ENCODE measurements around the gene SGO1. TPM values are rescaled to one million over a fixed set of nuclear protein-coding genes. Genes with fewer than 3 reads are reported as not detected.
"Not testable (repeated sequence)": the region's sequence is repeated elsewhere in the genome, so short reads cannot be mapped to it uniquely, and the experiment has no call there.

Gene SGO1
- total RNA-seq, 2 donors from 2014 or later = 25.1 to 44.8 TPM

GRCh38 chr3:20222274-20222673 lies 36.3 kb upstream of the SGO1 start:
- no peaks in the 10 kb centered on the region for H3K9me3 ChIP-seq (ENCODE audit: control insufficient read depth, low read length)
- H3K27ac Mint-ChIP-seq = peak overlapping the region; percentile 93
- no peak overlapping the region for H3K9ac ChIP-seq (ENCODE audit: extremely low read depth, low read length, poor library complexity, severe bottlenecking)
- H3K27ac ChIP-seq (ENCODE audit: low read depth, low read length) = peak overlapping the region; percentile 98
- no peaks in the 10 kb centered on the region for H3K36me3 ChIP-seq (ENCODE audit: control insufficient read depth, insufficient read depth, low read length)
- peaks cover 4% of the 10 kb centered on the region for H3K9me3 Mint-ChIP-seq
- H3K4me3 Mint-ChIP-seq = no peak overlapping the region
- WGBS, 2 experiments (ENCODE audit: insufficient coverage in 1 of 2, insufficient read length in 1 of 2) = 47 to 60% methylated on average over 2 of the region's 2 CpGs
- no peak for DNase-seq
- peaks cover 23% of the 10 kb centered on the region for H3K4me1 Mint-ChIP-seq
- H3K27me3 ChIP-seq (ENCODE audit: control insufficient read depth, insufficient read depth, low read length, poor library complexity, severe bottlenecking) = no peaks in the 10 kb centered on the region
- TF ChIP-seq CTCF (conservative IDR thresholded peaks at IDR 0.05) = no peak
- H3K4me1 ChIP-seq (ENCODE audit: control insufficient read depth, insufficient read depth, low read length) = peaks cover 2% of the 10 kb centered on the region
- no peaks in the 10 kb centered on the region for H3K27me3 Mint-ChIP-seq (ENCODE audit: insufficient read depth)
- H3K4me3 ChIP-seq (ENCODE audit: low read length) = no peak overlapping the region
- H3K36me3 Mint-ChIP-seq (ENCODE audit: low read depth) = peaks cover 3% of the 10 kb centered on the region

- TF ChIP-seq CTCF (conservative IDR thresholded peaks at IDR 0.05) = no peak
- no peaks in the 10 kb centered on the region for H3K27me3 Mint-ChIP-seq (ENCODE audit: insufficient read depth)
- peaks cover 2% of the 10 kb centered on the region for H3K4me1 ChIP-seq (ENCODE audit: control insufficient read depth, insufficient read depth, low read length)
- H3K27ac Mint-ChIP-seq = no peak overlapping the region
- no peaks in the 10 kb centered on the region for H3K9me3 ChIP-seq (ENCODE audit: control insufficient read depth, low read length)
- H3K9ac ChIP-seq (ENCODE audit: extremely low read depth, low read length, poor library complexity, severe bottlenecking) = no peak overlapping the region
- DNase-seq = no peak
- H3K4me3 ChIP-seq (ENCODE audit: low read length) = no peak overlapping the region
- H3K4me1 Mint-ChIP-seq = peaks cover 16% of the 10 kb centered on the region
- no peak overlapping the region for H3K4me3 Mint-ChIP-seq
- peaks cover 4% of the 10 kb centered on the region for H3K9me3 Mint-ChIP-seq
- H3K36me3 ChIP-seq (ENCODE audit: control insufficient read depth, insufficient read depth, low read length) = no peaks in the 10 kb centered on the region
- peaks cover 3% of the 10 kb centered on the region for H3K36me3 Mint-ChIP-seq (ENCODE audit: low read depth)
- WGBS, 2 experiments (ENCODE audit: insufficient coverage in 1 of 2, insufficient read length in 1 of 2) = 92 to 93% methylated on average over 1 to 3 of the region's 3 CpGs
- no peaks in the 10 kb centered on the region for H3K27me3 ChIP-seq (ENCODE audit: control insufficient read depth, insufficient read depth, low read length, poor library complexity, severe bottlenecking)
- H3K27ac ChIP-seq (ENCODE audit: low read depth, low read length) = no peak overlapping the region
Observed at GRCh38 chr3:20218215-20218614, 32.2 kb upstream of the SGO1 start.

- 89 to 97% methylated on average over 3 to 4 of the region's 4 CpGs for WGBS, 2 experiments (ENCODE audit: insufficient coverage in 1 of 2, insufficient read length in 1 of 2)
- Mint-ChIP-seq H3K4me3 (no peak overlapping the region), H3K27me3 (ENCODE audit: insufficient read depth) (no peaks in the 10 kb centered on the region), H3K4me1 (no peaks in the 10 kb centered on the region), H3K27ac (no peak overlapping the region), H3K9me3 (no peaks in the 10 kb centered on the region), H3K36me3 (ENCODE audit: low read depth) (no peaks in the 10 kb centered on the region)
- no peaks in the 10 kb centered on the region for H3K36me3 ChIP-seq (ENCODE audit: control insufficient read depth, insufficient read depth, low read length)
- no peak overlapping the region for H3K27ac ChIP-seq (ENCODE audit: low read depth, low read length)
- H3K4me1 ChIP-seq (ENCODE audit: control insufficient read depth, insufficient read depth, low read length) = no peaks in the 10 kb centered on the region
- no peak for TF ChIP-seq CTCF (conservative IDR thresholded peaks at IDR 0.05)
- no peaks in the 10 kb centered on the region for H3K9me3 ChIP-seq (ENCODE audit: control insufficient read depth, low read length)
- no peaks in the 10 kb centered on the region for H3K27me3 ChIP-seq (ENCODE audit: control insufficient read depth, insufficient read depth, low read length, poor library complexity, severe bottlenecking)
- no peak overlapping the region for H3K4me3 ChIP-seq (ENCODE audit: low read length)
- DNase-seq = no peak
- no peak overlapping the region for H3K9ac ChIP-seq (ENCODE audit: extremely low read depth, low read length, poor library complexity, severe bottlenecking)
Observed at GRCh38 chr3:20215636-20216035, 29.6 kb upstream of the SGO1 start.

GRCh38 chr3:20213491-20213890 lies 27.5 kb upstream of the SGO1 start:
- not testable (repeated sequence) for H3K9me3 ChIP-seq (ENCODE audit: control insufficient read depth, low read length); H3K36me3 ChIP-seq (ENCODE audit: control insufficient read depth, insufficient read depth, low read length); H3K9me3 Mint-ChIP-seq; H3K4me1 Mint-ChIP-seq; H3K27ac ChIP-seq (ENCODE audit: low read depth, low read length); DNase-seq; H3K4me3 Mint-ChIP-seq; H3K27ac Mint-ChIP-seq; H3K27me3 ChIP-seq (ENCODE audit: control insufficient read depth, insufficient read depth, low read length, poor library complexity, severe bottlenecking); H3K9ac ChIP-seq (ENCODE audit: extremely low read depth, low read length, poor library complexity, severe bottlenecking); H3K4me3 ChIP-seq (ENCODE audit: low read length); H3K27me3 Mint-ChIP-seq (ENCODE audit: insufficient read depth); H3K4me1 ChIP-seq (ENCODE audit: control insufficient read depth, insufficient read depth, low read length); H3K36me3 Mint-ChIP-seq (ENCODE audit: low read depth)
- WGBS, 2 experiments (ENCODE audit: insufficient coverage in 1 of 2, insufficient read length in 1 of 2) = 97 to 100% methylated on average over 1 of the region's 1 CpG

- not testable (repeated sequence) for H3K4me1 ChIP-seq (ENCODE audit: control insufficient read depth, insufficient read depth, low read length); H3K27ac ChIP-seq (ENCODE audit: low read depth, low read length); H3K9me3 ChIP-seq (ENCODE audit: control insufficient read depth, low read length); H3K4me3 Mint-ChIP-seq; H3K4me1 Mint-ChIP-seq; H3K27me3 Mint-ChIP-seq (ENCODE audit: insufficient read depth); H3K36me3 ChIP-seq (ENCODE audit: control insufficient read depth, insufficient read depth, low read length); H3K27me3 ChIP-seq (ENCODE audit: control insufficient read depth, insufficient read depth, low read length, poor library complexity, severe bottlenecking); H3K36me3 Mint-ChIP-seq (ENCODE audit: low read depth); H3K9me3 Mint-ChIP-seq; H3K9ac ChIP-seq (ENCODE audit: extremely low read depth, low read length, poor library complexity, severe bottlenecking); H3K4me3 ChIP-seq (ENCODE audit: low read length); H3K27ac Mint-ChIP-seq; DNase-seq
- WGBS, 2 experiments (ENCODE audit: insufficient coverage in 1 of 2, insufficient read length in 1 of 2) = 83 to 100% methylated on average over 2 of the region's 2 CpGs
Observed at GRCh38 chr3:20207945-20208344, 21.9 kb upstream of the SGO1 start.
